HG03039 (cell line): ENCODE results near the gene LYSET.
"Not testable (repeated sequence)": the region's sequence is repeated elsewhere in the genome, so short reads cannot be mapped to it uniquely, and the experiment has no call there.

Experiments used
- ATAC-seq: cut with Tn5 transposase; IDR thresholded peaks from one replicate; pipeline ENCODE4 v1.9.1; 2021; ENCODE audit warnings: mild to moderate bottlenecking, moderate library complexity; ENCODE audit not compliant: unreplicated experiment

Gene LYSET

DNA sequence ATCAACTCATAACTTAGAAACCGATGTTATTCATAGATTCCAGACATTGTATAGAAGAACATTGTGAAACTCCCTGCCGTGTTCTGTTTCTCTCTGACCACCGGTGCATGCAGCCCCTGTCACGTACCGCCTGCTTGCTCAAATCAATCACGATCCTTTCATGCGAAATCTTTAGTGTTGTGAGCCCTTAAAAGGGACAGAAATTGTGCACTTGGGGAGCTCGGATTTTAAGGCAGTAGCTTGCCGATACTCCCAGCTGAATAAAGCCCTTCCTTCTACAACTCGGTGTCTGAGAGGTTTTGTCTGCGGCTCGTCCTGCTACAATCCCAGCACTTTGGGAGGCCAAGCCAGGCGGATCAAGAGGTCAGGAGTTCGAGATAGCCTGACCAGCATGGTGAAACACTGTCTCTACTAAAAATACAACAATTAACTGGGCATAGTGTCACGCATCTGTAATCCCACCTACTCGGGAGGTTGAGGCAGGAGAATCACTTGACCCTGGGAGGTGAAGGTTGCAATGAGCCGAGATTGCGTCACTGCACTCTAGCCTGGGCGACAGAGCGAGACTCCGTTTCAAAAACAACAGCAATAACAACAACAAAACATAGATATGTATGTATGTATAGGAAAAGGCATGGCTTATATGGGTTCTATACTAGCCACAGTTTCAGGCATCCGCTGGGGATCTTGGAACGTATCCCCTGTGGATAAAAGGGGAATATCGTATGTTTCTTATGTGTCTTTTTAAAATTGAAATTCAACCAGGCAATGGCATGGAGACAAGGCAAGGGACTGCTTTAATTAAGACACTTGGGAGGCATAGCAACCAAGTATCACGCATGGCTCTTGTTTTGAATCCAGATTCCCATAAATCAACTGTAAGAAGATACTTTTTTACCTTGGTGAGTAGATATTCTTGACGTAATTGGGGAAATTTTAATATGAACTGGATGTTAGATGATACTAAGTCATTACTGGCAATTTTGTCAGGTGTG lies 19.5 kb upstream of the LYSET start:
- ATAC-seq: not testable (repeated sequence)

DNA sequence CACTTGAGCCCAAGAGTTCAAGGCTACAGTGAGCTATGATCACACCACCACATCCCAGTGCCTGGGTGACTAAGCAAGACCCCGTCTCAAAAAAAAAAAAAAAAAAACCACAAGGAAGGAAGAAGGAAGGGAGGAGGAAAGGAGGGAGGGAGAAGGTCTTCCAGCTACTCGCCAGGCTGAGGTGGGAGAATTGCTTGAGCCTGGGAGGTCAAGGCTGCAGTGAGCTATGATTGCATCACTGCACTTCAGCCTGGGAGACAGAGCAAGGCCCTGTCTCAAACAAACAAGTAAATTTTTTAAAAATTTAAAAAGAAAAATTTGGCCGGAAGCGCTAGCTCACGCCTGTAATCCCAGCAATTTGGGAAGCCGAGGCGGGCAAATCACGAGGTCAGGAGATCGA lies 16.5 kb upstream of the LYSET start:
- ATAC-seq: not testable (repeated sequence)

DNA sequence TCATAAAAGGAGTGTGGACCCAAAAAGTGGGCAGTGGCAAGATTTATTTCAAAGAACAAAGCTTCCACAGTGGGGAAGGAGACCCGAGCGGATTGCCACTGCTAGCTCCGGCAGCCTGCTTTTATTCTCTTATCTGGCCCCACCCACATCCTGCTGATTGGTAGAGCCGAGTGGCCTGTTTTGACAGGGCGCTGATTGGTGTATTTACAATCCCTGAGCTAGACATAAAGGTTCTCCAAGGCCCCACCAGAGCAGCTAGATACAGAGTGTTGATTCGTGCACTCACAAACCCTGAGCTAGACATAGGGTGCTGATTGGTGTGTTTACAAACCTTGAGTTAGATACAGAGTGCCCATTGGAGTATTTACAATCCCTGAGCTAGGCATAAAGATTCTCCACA lies 15.5 kb upstream of the LYSET start:
- ATAC-seq: not testable (repeated sequence)

DNA sequence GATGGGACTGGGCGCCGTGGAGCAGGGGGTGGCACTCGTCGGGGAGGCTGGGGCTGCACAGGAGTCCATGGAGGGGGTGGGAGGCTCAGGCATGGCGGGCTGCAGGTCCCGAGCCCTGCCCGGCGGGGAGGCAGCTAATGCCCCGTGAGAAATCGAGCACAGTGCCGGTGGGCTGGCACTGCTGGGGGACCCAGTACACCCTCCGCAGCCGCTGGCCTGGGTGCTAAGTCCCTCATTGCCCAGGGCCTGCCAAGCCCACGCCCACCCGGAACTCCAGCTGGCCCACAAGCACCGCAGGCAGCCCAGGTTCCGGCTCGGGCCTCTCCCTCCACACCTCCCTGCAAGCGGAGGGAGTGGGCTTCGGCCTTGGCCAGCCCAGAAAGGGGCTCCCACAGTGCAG lies 15.0 kb upstream of the LYSET start:
- ATAC-seq: not testable (repeated sequence)

DNA sequence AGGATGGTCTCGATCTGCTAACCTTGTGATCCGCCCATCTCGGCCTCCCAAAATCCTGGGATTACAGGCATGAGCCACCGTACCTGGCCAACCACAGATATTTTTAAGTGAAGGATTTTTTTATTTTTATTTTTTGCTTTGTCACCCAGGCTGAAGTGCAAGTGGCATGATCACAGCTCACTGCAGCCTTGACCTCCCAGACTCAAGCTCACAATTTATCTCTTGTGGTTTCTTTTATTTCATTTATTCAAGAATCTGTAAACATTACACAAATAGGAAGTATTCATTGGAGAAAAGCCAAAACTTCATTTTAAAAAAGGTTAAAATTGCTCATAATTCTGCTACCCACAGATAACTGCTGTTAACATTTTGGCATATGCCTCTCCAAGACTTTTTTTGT lies 13.7 kb upstream of the LYSET start:
- ATAC-seq: no peak

DNA sequence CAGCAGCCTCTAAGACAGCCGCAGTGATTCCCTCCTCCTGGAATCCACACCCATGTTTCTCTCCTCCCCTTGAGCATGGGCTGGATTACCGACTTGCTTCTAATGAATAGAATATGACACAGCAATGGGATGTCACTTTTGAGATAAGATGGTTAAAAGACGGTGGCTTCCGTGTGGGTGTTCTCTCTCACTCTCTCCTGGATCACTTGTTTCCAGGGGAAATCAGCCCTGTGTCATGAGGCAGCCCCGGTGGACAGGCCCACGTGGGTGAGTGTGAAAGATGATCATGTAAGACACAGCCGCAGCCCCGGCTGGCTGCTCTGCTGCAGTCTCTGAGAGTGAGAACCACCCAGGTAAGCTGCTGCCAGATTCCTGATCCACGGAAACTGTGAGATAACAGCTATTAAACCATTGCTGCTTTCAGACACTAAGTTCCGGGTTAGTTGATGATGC lies 11.1 kb upstream of the LYSET start:
- ATAC-seq: no peak

DNA sequence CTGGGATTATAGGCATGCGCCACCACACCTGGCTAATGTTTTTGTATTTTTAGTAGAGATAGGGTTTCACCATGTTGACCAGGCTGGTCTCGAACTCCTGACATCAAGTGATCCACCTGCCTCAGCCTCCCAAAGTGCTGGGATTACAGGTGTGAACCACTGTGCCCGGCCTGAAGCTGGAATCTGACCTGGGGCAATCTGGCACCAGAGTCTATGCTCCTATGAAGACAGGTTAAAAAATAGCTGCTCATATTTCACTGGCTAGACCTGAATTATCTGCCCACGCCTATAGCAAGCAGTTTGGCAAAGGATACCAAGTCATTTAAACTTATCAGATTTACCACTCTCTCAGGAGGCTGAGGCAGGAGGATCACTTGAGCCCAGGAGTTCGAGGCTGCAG lies 10.4 kb upstream of the LYSET start:
- ATAC-seq: not testable (repeated sequence)

DNA sequence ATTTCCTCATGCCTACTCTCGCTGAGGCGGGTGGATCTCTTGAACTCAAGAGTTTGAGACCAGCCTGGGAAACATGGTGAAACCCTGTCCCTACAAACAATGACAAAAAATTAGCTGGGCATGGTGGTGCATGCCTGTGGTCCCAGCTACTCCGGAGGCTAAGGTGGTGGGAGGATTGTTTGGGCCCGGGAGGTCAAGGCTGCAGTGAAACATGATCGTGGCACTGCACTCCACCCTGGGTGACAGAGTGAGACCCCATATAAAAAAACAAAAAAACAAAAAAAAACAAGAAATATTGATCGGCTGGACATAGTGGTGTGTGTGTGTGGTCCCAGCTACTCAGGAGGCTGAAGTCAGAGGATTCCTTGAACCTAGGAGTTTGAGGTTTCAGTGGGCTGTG lies 9.6 kb upstream of the LYSET start:
- ATAC-seq: no peak

DNA sequence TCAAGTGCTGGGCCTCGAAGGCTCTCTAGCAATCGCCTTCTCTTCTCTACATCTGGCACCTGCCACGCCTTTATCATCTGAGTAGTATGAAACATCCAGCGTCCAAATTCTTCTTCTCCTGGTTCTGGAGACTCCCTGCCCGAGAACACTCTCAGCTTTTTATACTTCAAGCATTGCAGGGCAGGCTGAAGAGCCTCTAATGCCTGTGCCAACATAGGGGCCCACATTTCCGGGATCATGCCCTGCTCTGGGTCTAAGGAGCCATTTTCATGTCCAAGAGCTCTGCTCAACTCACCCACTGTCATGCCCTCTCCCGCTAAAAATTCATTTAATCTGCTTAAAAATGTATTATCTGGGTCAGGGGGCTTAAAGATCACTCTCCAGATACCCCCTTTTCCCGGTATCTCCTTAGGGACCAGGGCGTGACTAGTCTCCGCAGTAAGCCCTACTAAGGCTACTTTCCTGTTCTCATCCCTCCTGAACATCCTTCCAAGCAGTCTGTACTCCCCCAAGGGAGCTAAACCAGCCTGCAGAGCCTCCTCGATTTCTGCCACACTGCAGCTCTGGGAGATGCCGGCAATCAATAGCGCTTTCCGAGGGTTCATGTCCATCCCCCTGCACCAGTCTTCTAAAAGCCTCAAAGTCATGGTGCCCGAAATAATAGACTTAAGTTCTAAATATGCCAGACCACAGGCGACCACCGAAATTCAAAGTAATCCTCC lies 1.4 kb upstream of the LYSET start:
- no peak for ATAC-seq

DNA sequence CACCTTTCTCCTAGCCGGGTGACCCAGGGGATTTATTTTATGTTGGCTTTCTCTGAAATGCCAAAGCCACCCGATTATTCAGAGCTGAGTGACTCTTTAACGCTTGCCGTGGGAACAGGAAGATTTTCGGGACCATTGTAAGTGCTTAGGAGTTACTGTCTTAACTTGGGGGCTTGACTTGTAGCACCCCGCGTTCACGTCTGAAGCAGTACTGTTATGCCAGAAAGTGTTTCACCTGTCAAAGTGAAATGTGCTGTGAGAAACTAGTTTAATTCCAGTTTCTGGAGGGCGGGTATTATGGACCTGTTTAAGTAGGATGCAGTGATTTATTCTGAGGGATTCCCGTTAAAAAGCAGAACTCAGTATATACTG lies 218 bp downstream of the LYSET start:
- ATAC-seq: no peak

DNA sequence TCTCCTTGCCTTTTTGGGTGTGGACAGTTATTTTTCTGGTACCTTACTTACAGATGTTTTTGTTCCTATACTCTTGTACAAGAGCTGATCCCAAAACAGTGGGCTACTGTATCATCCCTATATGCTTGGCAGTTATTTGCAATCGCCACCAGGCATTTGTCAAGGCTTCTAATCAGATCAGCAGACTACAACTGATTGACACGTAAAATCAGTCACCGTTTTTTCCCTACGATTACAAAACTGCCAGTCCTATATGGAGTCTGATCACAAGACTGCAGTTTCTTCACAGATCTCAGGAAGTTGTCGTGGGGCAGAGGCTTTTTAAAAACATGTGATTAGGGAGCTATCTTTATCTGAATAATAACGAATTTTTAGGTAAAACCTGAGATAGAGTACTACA lies 1.3 kb downstream of the LYSET start:
- no peak for ATAC-seq

DNA sequence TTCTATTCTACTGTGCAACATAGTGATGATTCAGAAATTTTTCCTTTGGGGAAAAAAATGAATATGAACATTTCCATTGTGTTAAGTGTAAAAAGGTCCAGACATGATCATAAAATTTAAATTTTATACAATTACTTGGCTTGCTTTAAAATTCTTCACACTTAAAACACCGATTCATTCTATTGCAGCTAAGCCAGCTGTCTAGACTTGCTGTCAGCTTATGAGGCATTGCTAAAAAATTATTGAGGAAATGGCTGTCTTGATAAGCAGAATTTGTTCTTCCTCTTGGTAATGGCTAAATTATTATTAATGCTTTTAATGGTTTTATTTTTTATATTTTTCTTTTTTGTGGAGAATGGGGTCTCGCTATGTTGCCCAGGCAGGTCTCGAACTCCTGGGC lies 1.8 kb downstream of the LYSET start:
- ATAC-seq: no peak

DNA sequence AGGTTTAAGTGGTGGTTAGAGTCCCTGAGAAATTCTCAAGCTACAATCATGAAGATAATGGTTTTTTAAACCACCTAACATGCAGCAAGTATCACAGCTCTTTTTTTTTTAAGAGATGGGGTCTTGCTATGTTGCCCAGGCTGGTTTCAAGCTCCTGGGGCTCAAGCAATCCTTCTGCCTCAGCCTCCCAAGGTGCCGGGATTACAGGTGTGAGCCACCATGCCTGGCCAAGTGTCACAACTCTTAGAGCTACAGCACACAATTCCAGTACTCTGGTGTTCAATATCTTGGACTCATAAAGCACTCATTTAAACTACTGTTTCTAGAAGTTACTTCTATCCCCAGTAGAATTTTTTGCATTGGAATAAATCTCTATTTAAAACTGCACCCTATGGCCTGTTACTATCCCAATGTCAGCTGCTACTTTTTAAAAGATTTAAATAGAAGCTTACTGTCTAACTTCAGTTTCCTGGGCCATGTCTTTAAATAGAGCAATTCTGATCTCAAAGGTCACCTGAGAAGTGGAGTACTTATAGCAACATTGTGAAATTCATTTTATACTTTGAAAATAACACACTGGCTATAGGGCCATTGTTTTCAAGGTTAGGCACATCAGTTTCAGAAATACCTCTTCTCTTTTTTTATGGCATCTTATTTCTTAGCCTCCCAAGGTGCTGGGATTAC lies 10.3 kb downstream of the LYSET start:
- ATAC-seq: no peak

DNA sequence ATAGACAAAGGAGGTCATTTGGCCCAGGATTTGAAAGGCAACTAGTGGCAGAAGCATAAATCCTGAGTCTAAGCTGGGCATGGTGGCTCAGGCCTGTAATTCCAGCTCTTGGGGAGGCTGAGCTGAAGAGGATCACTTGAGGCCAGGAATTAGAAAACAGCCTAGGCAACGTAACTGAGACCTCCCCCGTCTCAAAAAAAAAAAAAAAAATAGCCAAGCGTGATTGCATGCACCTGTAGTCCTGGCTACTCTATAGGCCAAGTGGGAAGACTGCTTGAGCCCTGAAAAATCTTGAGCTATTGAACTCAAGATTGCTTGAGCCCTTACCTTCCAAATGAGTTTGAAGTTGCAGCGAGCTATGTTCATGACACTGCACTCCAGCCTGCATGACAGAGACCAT lies 13.9 kb downstream of the LYSET start:
- no peak for ATAC-seq

DNA sequence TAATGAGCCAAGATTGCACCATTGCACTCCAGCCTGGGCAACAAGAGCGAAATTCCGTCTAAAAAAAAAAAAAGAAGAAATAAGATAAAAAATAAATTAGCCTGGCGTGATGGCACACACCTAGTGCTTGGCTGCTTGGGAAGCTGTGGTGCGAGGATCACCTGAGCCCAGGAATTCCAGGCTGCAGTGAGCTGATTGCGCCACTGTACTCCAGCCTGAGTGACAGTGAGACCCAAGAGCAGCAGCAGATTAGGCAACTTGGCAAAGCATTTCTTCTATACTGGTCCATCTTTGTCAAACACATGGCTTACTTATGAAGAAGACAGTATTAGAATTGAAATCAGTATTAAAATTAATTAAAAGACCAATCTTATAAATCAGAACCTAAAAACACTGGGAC lies 15.4 kb downstream of the LYSET start:
- ATAC-seq: no peak

DNA sequence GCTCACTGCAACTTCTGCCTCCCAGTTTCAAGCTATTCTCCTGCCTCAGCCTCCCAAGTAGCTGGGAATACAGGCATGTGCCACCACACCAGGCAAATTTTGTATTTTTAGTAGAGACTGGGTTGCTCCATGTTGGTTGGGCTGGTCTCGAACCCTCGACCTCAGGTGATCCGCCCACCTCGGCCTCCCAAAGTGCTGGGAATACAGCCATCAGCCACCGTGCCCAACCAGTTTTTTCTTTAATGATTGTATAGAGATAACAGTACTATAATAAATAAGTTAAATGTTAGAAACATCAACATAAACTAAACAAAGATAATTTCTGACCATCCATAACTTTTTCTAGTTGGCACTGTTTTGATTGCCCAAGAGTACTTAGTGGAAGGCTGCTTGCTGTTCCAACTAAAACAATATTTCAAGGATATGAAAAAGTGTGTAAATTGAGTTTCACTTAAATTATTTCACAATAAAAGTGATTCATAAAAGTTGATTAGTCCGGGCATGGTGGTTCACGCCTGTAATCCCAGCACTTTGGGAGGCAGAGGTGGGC lies 16.1 kb downstream of the LYSET start:
- no peak for ATAC-seq

DNA sequence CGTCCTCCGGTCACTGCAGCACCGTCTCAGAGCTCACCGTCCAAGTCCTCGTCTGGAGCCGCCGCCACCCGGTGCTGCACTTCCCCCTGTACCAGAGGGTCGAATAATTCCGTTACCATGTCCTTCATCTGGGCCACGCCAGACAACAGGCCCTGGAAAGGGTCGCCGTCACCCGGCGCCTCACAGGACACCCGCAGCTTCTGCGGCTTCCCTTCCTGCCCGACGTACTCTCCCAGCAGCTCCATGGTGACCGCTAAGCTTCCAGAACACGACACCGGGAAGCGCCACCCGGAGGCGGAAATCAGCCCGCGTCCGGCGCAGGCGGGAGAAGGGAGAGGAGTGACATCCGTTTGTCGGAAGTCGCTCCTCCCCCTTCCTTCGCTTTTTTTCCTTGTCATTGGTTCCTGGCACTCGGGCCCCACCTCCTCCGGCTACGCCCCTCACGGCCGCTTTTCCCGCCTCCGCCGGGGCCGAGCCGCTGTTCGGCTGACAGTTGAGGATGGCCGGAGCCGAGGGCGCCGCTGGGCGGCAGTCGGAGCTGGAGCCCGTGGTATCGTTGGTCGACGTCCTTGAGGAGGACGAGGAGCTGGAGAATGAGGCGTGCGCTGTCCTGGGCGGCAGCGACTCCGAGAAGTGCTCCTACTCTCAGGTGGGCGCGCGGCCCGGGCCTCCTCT lies 21.8 kb downstream of the LYSET start, which contains the start of the genes GON7 and UBR7:
Gene GON7 (minus strand): TSS at position 273 of the 675 bp plus-strand sequence. CDS start 28 bp downstream, at position 245.
Gene UBR7 (plus strand): TSS at position 464 of the 675 bp plus-strand sequence. CDS start 36 bp downstream, at position 500.
- ATAC-seq: peak; percentile 81

DNA sequence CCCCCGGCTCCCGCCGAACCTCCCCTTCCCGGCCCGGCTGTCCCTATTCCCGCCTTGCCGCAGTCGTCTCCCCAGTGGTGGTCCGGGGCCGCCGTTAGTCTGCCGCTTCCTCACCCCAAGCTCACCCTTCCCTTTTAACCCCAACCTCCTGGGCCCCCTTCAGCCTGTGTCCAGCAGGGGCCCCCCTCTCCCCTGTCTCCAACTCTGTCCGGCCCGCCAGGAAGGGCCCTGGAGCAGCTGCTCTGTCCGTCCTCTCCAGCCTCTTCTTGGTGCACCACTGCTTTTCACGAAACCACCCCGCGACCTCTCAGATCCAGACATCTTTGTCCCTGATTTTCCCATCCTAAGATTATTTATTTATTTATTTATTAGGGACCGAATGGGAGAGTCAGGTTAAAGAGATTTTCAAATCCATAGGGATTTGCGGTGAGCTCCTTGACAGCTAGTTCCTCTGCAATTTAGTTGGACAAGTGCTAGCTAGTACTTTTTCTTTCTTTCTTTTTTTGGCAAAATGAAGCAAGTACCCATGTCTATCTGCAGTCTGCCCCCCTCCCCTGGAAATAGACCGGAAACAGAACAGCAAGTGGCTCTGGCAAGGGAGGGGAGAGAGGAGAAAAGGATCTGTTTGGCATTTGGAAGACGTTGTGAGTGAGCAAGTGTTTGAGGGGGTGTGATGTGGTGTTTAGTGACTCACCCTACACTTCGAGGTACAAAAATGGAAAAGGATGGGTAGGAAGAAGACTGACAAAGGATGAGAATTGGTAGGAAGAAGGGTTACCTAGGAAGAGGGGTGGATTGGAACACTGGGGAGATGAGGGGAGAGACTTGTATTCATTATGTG lies 22.6 kb downstream of the LYSET start:
- peak; percentile 32 for ATAC-seq

DNA sequence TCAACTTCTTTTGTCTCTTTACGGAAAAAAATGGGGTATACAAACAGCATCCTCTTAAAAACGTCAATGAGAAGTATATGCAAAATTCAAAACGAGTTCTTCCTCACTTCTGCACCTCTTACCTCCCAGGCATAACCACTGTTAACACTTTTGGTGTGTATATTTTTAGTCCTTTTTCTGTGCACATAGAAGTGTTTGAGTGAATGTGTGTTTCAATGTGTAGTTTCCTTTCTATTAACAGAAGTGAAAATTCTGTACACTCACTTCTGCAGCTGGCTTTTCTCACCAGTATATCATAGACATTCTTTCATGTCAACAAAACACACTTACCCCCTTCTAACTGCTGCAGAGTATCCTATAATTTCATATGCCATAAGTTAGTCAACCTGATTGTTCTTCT lies 27.3 kb downstream of the LYSET start:
- peak; percentile 72 for ATAC-seq
